GM08714 (cell line): Measurements from ENCODE around the gene CALCB.

Source experiments
- H3K4me3 ChIP-seq: fragments of 200-500 bp; sonication (Bioruptor generic); 2 replicates; pipeline ENCODE4 v1.5.1; 2014; ENCODE audit warnings: mild to moderate bottlenecking, low read length, inconsistent platforms
- ZNF274 ChIP-seq: IDR thresholded peaks from 2 replicates; pipeline ENCODE4 v1.6.1; 2012; ENCODE audit warnings: mild to moderate bottlenecking, low read depth, low read length

Gene CALCB

DNA sequence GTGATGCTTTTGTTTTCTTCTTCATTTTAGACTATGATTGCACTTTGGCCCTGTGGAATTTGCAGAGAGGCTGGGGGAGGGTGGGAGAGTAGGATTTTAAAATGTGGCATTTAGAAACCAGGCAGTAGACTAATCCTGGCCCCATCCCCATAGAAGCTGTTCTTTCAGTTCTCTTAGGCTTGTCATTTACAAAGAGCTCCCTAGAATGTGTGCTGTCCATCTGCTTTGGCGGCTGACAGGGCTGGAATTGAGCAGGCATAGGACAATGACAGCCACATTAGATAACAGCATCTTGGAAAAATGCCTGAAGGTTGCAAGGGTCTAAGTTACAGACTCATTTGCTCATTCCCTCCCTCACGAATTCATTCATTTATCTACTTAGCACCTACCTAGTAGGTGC is 51.1 kb downstream of the CALCB start:
- TF ChIP-seq ZNF274, result no peak
- H3K4me3 ChIP-seq, result no peak overlapping the region

DNA sequence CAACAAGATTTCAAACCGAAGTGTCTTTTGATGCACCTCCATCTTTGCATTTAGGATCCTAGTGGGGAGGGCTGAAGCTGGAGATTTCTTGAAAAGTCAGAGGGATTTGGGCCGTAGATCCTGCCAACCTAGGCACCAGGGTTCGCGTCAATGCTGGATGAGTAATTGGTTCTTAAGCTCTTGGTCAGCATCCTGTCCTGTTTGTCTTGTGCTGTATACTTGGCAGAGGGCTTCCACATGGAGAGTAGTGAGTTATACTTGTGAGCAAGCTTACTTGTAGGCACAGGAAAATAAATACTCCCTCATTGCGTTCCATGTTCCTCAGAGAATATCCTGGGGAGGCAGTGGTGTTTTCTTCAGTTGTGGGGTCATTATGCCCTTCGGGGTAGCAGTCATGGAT is 53.9 kb downstream of the CALCB start:
- no peak for TF ChIP-seq ZNF274
- no peak overlapping the region for H3K4me3 ChIP-seq
